Activated T-cell treated with anti-CD3 and anti-CD28 coated beads, Interleukin-2, amount 50 U/mL, for 4 hours (primary cell): ENCODE results near the gene PRTFDC1. TPM values are rescaled to one million over a fixed set of nuclear protein-coding genes. Genes with fewer than 3 reads are reported as not detected.
"Not testable (repeated sequence)": the region's sequence is repeated elsewhere in the genome, so short reads cannot be mapped to it uniquely, and the experiment has no call there.

ENCODE experiments used
- ATAC-seq, 2 donors: fragments of 200-7000 bp; cut with Tn5 transposase; one replicate each; pipeline ENCODE4 v1.10.0; 2021
- DNase-seq: peaks from one replicate; pipeline ENCODE4 v3.0.0-alpha.2; 2020
- H3K27me3 Mint-ChIP-seq: one replicate; pipeline ENCODE4 v1.8.0; 2021; ENCODE audit warnings: low read depth, mixed read lengths
- H3K36me3 Mint-ChIP-seq: one replicate; pipeline ENCODE4 v1.8.0; 2022; ENCODE audit warnings: mixed read lengths; ENCODE audit not compliant: insufficient read depth
- H3K4me1 Mint-ChIP-seq: one replicate; pipeline ENCODE4 v1.8.0; 2021; ENCODE audit warnings: low read depth, mixed read lengths
- H3K4me3 Mint-ChIP-seq: one replicate; pipeline ENCODE4 v1.8.0; 2021; ENCODE audit warnings: mild to moderate bottlenecking, moderate library complexity, mixed read lengths
- H3K9me3 Mint-ChIP-seq: one replicate; pipeline ENCODE4 v1.8.0; 2021; ENCODE audit warnings: mixed read lengths
- total RNA-seq, 3 donors: library from RNA; stranded (reverse); gene quantifications; one replicate each; pipeline ENCODE4 v1.2.1, GENCODE V29; 2021

Gene PRTFDC1
- total RNA-seq, 3 donors from 2014 or later, result 0.16 to 0.47 (median 0.46) TPM

DNA sequence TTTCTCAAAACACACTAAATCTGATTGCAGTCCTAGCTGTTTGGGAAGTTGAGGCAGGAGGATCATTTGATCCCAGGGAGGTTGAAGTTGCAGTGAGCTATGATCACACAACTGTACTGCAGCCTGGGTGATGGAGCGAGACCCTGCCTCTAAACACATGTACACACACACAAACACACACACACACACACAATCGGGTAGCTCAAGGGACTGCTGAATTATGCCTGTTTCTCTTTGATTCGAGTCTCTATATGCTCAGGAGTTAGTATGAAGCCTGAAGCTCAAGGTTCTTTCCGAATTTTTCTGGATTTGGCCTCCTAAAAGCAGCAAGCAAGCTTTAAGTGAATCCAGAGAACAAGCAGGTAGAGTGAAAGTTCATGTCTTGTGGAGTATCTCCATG is 22.5 kb downstream of the PRTFDC1 start:
- Mint-ChIP-seq H3K36me3 (no peaks in the 10 kb centered on the region), H3K9me3 (no peaks in the 10 kb centered on the region), H3K4me3 (no peak overlapping the region), H3K27me3 (no peaks in the 10 kb centered on the region), H3K4me1 (peaks cover 11% of the 10 kb centered on the region)
- DNase-seq (no peak), ATAC-seq (no peak)

DNA sequence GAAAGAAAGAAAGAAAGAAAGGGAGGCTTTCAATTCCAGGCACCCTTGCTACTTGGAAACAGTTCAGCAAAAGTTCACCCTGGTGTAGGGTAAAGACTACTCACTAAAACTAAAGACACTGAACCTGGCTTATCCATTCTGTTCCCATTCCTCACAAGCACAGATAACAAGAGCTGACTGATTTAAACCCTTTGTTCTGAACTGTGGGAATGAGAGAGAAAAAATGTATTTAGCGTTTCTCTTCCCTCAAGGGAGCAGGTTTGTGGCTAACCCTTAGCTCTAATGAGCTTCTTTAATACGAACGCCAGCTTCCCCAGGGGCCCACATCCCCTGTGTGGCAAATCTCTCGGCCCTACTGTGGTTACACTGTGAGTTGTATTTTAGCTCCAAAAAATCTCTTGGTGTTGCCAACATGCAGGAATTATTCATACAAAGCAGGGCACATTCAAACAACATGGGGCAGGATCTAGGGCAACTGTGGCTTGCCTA is 23.3 kb downstream of the PRTFDC1 start:
- Mint-ChIP-seq H3K4me1 (peaks cover 11% of the 10 kb centered on the region), H3K9me3 (peaks cover 7% of the 10 kb centered on the region), H3K36me3 (peaks cover 4% of the 10 kb centered on the region), H3K4me3 (no peak overlapping the region), H3K27me3 (no peaks in the 10 kb centered on the region)
- ATAC-seq (no peak), DNase-seq (no peak)

DNA sequence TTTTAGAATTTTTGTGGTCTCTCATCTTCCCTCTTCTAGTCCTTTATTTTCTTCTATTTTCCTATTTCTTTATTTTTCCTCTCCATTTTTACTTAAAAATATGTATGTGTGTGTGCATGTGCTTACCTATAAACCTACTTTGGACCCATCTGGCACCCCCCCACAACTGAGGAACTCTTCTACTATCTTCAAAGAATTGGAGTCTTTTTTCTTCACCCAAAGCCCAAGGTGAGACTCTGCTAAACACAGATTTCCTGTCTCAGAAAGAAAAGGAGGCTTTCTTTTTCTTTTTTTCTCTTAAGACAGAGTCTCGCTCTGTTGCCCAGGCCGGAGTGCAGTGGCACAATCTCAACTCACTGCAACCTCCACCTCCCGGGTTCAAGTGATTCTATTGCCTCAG is 24.2 kb downstream of the PRTFDC1 start:
- Mint-ChIP-seq H3K36me3 (peaks cover 9% of the 10 kb centered on the region), H3K4me3 (no peak overlapping the region), H3K27me3 (no peaks in the 10 kb centered on the region), H3K4me1 (peaks cover 11% of the 10 kb centered on the region), H3K9me3 (peaks cover 15% of the 10 kb centered on the region)
- ATAC-seq, result no peak
- DNase-seq, result no peak

DNA sequence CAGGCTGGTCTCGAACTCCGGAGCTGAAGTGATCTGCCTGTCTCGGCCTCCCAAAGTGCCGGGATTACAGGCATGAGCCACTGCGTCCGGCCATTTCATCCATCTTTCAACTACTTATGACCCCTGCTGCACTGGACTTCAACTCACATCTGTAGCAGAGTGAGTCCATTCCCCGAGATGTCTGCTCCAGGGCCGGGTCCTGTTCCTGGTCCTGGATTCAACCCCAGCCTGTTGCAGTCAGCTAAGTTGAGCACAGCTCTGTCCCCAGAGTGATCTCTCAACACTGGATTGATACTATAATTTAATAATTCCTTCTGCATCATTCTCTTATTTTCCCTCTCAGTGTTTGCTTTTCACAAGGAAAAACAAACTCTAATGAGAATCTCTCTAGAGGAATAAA is 25.8 kb downstream of the PRTFDC1 start:
- Mint-ChIP-seq H3K27me3 (no peaks in the 10 kb centered on the region), H3K9me3 (peaks cover 15% of the 10 kb centered on the region)

DNA sequence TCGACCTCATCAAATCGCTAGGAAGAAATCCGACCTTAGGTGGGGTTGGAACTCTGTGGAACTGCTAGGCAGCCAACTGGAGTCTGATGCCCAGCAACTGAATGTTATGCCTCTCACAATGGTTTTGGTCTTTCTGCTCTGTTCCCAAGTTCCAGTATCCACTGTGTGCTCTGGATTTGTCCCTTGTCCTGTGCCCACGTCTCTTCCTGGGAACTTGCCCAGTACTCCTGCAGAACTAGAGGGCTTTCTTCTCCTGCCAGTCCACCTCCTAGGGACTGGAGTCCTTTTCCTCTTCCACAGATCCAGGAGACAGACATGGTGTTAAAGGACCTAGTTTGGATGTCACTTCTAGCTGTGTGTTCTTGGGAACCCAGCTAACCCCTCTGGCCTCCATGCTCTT is 26.6 kb downstream of the PRTFDC1 start:
- ATAC-seq (no peak), DNase-seq (no peak)
- H3K27me3 Mint-ChIP-seq, result no peaks in the 10 kb centered on the region
- H3K4me3 Mint-ChIP-seq, result no peak overlapping the region
- peaks cover 9% of the 10 kb centered on the region for H3K36me3 Mint-ChIP-seq
- H3K4me1 Mint-ChIP-seq, result peaks cover 29% of the 10 kb centered on the region
- H3K9me3 Mint-ChIP-seq, result peaks cover 15% of the 10 kb centered on the region

More for the DNA sequence above, 25.8 kb downstream of the PRTFDC1 start:
- H3K36me3 Mint-ChIP-seq, result peaks cover 9% of the 10 kb centered on the region
- H3K4me3 Mint-ChIP-seq, result no peak overlapping the region
- H3K4me1 Mint-ChIP-seq, result peaks cover 21% of the 10 kb centered on the region
- DNase-seq, result no peak
- ATAC-seq, result no peak

DNA sequence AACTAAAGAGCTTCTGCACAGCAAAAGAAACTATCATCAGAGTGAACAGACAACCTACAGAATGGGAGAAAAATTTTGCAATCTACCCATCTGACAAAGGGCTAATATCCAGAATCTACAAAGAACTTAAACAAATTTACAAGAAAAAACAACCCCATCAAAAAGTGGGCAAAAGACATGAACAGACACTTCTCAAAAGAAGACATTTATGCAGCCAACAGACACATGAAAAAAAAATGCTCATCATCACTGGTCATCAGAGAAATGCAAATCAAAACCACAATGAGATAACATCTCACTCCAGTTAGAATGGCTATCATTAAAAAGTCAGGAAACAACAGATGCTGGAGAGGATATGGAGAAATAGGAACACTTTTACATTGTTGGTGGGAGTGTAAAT is 27.9 kb downstream of the PRTFDC1 start:
- not testable (repeated sequence) for H3K27me3 Mint-ChIP-seq, H3K4me3 Mint-ChIP-seq, ATAC-seq, DNase-seq, H3K36me3 Mint-ChIP-seq
- Mint-ChIP-seq H3K9me3 (peaks cover 20% of the 10 kb centered on the region), H3K4me1 (peaks cover 32% of the 10 kb centered on the region)

DNA sequence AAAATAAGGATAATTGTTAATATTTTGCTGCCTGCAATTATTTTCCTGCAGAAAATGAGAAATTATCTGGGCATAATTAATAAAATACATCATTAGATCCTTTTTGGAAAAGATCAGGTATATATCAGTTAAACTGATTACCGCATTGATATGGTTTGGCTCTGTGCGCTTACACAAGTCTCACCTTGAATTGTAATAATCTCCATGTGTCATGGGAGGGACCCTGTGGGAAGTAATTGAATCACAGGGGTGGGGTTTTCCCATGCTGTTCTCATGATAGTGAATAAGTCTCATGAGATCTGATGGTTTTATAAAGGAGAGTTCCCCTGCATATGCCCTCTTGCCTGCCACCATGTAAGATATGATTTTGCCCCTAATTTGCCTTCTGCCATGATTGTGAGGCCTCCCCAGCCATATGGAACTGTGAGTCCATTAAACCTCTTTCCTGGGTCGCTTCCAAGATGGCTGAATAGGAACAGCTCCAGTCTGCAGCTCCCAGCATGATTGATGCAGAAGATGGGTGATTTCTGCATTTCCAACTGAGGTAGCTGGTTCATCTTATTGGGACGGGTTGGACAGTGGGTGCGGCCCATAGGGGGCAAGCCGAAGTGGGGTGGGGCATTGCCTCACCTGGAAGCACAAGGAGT is 30.1 kb downstream of the PRTFDC1 start:
- not testable (repeated sequence) for DNase-seq, H3K27me3 Mint-ChIP-seq, H3K36me3 Mint-ChIP-seq, H3K4me3 Mint-ChIP-seq
- peak; percentile 66 to 70 for ATAC-seq
- Mint-ChIP-seq H3K9me3 (peaks cover 23% of the 10 kb centered on the region), H3K4me1 (peaks cover 24% of the 10 kb centered on the region)

DNA sequence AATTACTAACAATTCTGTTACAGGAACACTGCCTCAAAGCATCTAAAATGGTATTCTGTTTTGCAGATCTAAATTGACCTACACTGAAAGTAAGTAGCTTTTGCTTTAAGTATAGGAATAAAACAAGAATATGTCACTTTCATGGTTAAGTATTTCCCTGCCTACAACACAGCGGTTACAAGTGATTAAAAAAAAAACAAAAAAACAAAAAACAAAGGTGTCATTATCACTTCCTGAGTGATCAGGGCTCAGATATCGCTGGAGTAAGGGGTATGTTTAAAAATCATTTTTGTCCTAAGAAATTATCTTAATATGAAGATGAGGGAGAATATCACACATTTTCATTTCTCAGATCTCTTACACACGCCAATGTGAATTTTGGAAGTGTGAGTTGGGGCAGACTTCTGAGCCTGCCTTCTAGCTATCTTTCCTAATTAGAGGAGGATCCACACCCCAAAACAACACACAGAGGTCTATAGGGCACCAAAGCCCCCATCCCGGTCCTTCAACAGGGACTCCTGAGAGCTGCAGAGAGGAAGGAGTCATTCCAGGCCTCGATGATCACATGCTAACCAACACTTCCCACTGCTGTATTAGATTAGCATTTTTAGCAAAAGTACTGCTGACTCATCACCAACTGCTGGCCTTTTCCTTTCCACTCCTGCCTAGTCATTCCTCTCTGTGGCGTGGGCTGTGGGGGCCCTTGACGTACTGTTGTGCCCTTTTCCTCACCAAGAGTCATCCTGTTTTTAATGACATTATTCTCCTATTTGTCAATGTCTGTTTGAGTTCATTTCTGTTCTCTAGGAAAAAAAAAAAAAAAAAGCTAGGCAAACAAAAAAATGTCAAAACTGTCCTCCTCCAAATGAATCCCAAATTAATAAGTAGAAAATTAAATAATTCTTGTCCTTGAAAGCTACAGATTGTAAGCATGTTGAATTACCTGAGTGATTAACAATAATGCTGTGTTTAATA is 31.2 kb downstream of the PRTFDC1 start:
- Mint-ChIP-seq H3K36me3 (peaks cover 10% of the 10 kb centered on the region), H3K4me3 (peak overlapping the region; percentile 31), H3K4me1 (peaks cover 21% of the 10 kb centered on the region), H3K9me3 (peaks cover 23% of the 10 kb centered on the region), H3K27me3 (no peaks in the 10 kb centered on the region)
- DNase-seq (peak; percentile 29), ATAC-seq (peak; percentile 88 to 89)

DNA sequence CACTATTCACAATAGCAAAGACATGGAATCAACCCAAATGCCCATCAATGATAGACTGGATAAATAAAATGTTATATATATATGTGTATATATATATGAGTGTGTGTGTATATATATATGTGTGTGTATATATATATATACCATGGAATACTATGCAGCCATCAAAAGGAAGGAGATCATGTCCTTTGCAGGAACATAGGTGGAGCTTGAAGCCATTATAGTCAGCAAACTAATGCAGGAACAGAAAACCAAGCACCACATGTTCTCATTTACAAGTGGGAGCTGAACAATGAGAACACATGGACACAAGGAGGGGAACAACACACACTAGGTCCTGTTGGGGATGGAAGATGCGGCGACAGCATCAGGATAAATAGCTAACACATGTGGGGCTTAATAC is 32.2 kb downstream of the PRTFDC1 start:
- ATAC-seq, H3K27me3 Mint-ChIP-seq, H3K36me3 Mint-ChIP-seq, H3K4me3 Mint-ChIP-seq, DNase-seq: not testable (repeated sequence)
- H3K4me1 Mint-ChIP-seq, result peaks cover 21% of the 10 kb centered on the region
- peaks cover 23% of the 10 kb centered on the region for H3K9me3 Mint-ChIP-seq

DNA sequence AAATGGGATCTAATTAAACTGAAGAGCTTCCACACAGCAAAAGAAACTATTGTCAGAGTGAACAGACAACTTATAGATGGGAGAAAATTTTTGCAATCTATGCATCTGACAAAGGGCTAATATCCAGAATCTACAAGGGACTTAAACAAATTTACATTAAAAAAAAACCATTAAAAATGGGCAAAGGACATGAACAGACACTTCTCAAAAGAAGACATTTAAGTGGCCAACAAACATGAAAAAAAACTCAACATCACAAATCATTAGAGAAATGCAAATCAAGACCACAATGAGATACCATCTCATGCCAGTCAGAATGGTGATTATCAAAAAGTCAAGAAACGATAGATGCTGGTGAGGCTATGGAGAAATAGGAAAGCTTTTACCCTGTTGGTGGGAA is 32.8 kb downstream of the PRTFDC1 start:
- peaks cover 21% of the 10 kb centered on the region for H3K9me3 Mint-ChIP-seq
- H3K27me3 Mint-ChIP-seq, ATAC-seq, DNase-seq, H3K4me3 Mint-ChIP-seq, H3K36me3 Mint-ChIP-seq: not testable (repeated sequence)
- H3K4me1 Mint-ChIP-seq, result peaks cover 21% of the 10 kb centered on the region

DNA sequence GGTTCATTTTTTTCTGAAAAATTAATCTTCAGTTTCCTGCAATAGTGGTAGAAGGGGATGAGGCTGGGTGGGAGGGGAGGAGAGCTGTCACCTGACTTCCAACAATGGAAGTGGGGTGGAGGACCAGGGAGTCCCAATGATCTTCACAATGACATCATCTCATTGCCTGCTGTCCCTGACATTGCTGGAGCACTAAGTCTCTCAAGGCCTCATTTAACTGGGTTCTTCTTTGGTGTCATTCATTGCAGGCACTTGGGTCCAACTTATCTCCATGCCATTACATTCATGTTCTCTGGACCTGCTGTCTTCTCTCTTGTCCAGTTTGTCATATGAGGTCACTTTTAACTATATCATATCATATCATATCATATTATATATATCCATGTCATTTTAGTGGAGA is 34.4 kb downstream of the PRTFDC1 start:
- peaks cover 21% of the 10 kb centered on the region for H3K4me1 Mint-ChIP-seq
- peaks cover 7% of the 10 kb centered on the region for H3K9me3 Mint-ChIP-seq
- H3K36me3 Mint-ChIP-seq, result peaks cover 1% of the 10 kb centered on the region
- H3K27me3 Mint-ChIP-seq, result no peaks in the 10 kb centered on the region
- no peak for DNase-seq
- no peak overlapping the region for H3K4me3 Mint-ChIP-seq
- ATAC-seq, result no peak

DNA sequence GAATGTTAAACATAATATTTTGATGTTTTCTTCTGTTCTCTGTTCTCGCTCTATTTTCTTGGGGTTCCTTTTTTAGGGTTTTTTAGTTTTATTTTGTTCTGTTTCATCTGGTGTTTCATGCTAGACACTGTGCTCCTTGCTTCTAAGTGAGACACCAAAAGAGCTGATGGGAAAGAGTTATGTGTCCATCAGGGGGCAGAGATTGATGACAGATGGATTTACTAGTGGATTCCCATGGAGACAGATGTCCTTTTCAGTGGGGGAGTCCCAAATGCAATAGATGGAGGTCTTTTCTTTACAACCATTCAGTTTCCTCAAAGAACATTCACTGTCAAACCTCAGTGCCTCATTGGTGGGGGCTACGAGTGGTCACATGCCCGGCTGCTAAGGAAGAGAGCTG is 34.9 kb downstream of the PRTFDC1 start:
- peaks cover 7% of the 10 kb centered on the region for H3K9me3 Mint-ChIP-seq
- no peak for ATAC-seq
- H3K4me3 Mint-ChIP-seq, result no peak overlapping the region
- peaks cover 23% of the 10 kb centered on the region for H3K4me1 Mint-ChIP-seq
- no peaks in the 10 kb centered on the region for H3K27me3 Mint-ChIP-seq
- no peak for DNase-seq
- peaks cover 1% of the 10 kb centered on the region for H3K36me3 Mint-ChIP-seq

DNA sequence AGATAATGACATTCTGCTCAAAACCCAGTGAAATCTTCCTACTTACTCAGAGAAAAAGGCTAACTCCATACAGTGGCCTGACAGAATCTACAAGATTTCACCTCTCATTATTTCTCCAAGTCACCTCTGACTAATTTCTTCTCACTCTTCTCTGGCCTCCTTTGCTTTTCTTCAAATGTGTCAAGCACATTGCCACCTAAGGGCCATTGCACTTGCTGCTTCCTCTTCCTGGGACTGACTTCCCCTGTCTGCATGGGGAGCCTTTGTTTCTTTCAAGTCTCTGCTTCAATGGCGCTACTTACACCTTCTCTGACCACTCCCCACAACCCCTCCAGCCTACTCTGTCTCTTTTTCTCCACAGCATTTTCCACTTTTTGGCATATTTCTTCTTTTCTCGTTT is 36.0 kb downstream of the PRTFDC1 start:
- Mint-ChIP-seq H3K27me3 (no peaks in the 10 kb centered on the region), H3K4me3 (no peak overlapping the region), H3K9me3 (peaks cover 7% of the 10 kb centered on the region), H3K36me3 (peaks cover 1% of the 10 kb centered on the region), H3K4me1 (peaks cover 20% of the 10 kb centered on the region)
- no peak for DNase-seq
- ATAC-seq, result no peak

DNA sequence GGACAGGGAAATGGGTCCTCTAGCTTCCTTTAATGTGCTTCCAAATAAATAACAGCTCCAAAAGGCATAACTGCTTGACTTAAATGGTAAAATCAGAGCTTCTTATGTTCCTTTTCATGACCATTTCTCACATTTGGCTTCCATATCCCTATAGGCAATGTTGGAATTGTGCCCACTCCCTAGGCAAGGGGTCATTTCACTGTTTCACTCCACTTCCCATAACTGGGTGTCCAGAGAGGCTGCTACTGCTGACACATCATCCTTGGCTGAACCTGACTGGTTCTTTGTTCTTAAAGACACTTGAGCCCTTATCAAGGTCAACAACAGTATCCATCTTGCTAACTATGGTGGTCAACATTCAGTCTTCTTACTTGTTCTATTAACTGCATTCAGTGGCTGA is 37.1 kb downstream of the PRTFDC1 start:
- Mint-ChIP-seq H3K9me3 (peaks cover 7% of the 10 kb centered on the region), H3K36me3 (peaks cover 1% of the 10 kb centered on the region), H3K27me3 (no peaks in the 10 kb centered on the region), H3K4me3 (no peak overlapping the region), H3K4me1 (peaks cover 13% of the 10 kb centered on the region)
- DNase-seq, result no peak
- ATAC-seq, result no peak
